ENCODE measurements around the gene ARHGAP23. TPM values are rescaled to one million over a fixed set of nuclear protein-coding genes. Genes with fewer than 3 reads are reported as not detected.

The ARHGAP23 gene
- total and polyA plus RNA-seq, 2 donors (not counting 1 experiment from before 2014, with no cell fraction given): 28.1 to 41.1 TPM

DNA sequence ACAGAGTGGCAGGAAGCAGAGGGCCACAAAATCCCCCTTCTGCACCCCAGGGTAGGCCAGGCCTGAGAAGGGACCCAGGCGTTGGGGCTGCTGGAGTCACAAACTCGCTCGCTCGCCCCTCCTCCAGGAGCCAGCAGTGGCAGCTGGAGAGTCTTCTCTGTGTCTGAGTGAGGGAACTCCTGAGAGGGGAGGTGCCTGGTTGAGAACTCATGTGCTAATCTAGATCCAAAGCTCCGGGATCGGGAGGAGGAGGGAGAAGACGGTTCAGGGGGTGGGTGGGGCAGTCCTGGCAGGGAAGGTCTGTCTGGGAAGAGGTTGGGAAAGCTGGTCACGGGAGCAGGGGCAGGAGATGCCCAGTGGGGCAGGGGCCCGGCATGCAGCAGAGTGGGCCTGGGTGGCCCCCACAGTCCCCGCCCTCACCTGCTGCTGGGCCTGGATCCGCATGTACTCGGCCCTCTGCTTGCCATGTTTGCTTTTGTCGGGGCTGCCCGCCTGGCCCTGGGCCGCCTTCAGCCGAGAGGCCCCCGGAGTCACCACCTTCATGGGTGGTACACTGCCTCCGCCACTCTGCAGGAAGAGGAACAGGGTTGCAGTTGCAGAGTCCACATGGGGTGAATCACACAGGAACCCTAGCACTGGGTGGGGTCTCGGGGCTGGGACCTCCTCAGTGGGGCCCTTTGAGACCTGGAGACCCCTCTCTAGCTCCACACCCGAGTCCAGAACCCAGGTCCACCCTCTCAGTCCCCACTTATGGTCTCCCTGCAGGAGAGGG lies 115.3 kb downstream of the ARHGAP23 start:
- TF ChIP-seq, protein P1, sequence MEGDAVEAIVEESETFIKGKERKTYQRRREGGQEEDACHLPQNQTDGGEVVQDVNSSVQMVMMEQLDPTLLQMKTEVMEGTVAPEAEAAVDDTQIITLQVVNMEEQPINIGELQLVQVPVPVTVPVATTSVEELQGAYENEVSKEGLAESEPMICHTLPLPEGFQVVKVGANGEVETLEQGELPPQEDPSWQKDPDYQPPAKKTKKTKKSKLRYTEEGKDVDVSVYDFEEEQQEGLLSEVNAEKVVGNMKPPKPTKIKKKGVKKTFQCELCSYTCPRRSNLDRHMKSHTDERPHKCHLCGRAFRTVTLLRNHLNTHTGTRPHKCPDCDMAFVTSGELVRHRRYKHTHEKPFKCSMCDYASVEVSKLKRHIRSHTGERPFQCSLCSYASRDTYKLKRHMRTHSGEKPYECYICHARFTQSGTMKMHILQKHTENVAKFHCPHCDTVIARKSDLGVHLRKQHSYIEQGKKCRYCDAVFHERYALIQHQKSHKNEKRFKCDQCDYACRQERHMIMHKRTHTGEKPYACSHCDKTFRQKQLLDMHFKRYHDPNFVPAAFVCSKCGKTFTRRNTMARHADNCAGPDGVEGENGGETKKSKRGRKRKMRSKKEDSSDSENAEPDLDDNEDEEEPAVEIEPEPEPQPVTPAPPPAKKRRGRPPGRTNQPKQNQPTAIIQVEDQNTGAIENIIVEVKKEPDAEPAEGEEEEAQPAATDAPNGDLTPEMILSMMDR (conservative IDR thresholded peaks at IDR 0.05 in 1 of 2, IDR thresholded peaks at IDR 0.05 in 1 of 2; ENCODE audit: low read depth in 1 of 2, low read length in 2 of 2): no peak
- TF ChIP-seq EZH2 (IDR thresholded peaks at IDR 0.05; ENCODE audit: low read length, missing control alignments): no peak
- peaks cover 3% of the 10 kb centered on the region for H3K27me3 ChIP-seq (ENCODE audit: control insufficient read depth, insufficient read depth, low read length)

DNA sequence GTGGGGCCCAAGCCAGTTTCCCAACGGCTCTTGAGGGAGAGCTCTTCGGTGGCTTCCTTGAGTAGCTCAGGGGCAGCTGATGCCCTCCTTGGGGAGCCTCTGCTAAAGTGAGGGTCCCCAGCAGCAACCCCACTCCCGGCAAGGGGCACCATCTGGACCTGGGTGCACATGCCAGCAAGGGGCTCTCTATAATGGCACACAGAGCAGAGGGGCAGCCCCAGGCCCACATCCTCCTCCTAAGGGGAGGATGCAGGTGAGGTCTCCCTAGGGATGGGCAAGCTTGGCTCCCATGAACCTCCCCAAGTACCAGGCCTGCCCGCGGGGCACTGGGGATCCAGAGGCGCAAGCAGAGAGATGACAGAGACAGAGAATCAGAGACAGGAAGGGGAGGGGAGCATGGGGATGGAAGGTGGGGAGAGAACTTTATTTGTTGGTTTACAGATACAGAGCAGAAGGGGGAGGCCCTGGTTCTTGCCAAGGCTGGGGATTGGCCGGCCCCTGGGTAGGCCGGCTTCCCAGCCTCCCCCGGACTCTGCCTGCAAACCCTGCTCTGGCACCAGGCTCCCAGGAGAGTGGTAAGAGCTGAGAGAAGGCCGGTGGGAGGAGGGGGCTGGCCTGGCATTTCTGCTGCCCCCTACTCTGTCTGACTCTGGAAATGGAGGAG lies 116.0 kb downstream of the ARHGAP23 start:
- Histone ChIP-seq H3K4me1 (ENCODE audit: control insufficient read depth, extremely low read depth, insufficient read depth, low read length) (no peaks in the 10 kb centered on the region), H3K4me2 (ENCODE audit: extremely low read depth, insufficient read depth, low read length) (no peak overlapping the region), H3K9ac (ENCODE audit: insufficient read depth, low read length) (no peak overlapping the region), H3K79me2 (ENCODE audit: control insufficient read depth, insufficient read depth, low read length) (no peaks in the 10 kb centered on the region), H3K27ac (ENCODE audit: insufficient read depth, low read length) (no peak overlapping the region), H4K20me1 (ENCODE audit: control insufficient read depth, extremely low read depth, insufficient read depth, low read length) (no peaks in the 10 kb centered on the region), H3K36me3 (ENCODE audit: control insufficient read depth, insufficient read depth, low read length) (no peaks in the 10 kb centered on the region), H3K27me3 (ENCODE audit: control insufficient read depth, insufficient read depth, low read length) (peaks cover 3% of the 10 kb centered on the region), H3K9me3 (ENCODE audit: control insufficient read depth, insufficient read depth, low read depth, low read length) (no peaks in the 10 kb centered on the region), H3K4me3 (replicated peaks in 1 of 4; ENCODE audit: control extremely low read depth in 1 of 4, insufficient read depth in 1 of 4, low read depth in 3 of 4, low read length in 4 of 4) (no peak overlapping the region), H2AFZ (ENCODE audit: low read length) (no peak overlapping the region)
- no peak for TF ChIP-seq EZH2 (IDR thresholded peaks at IDR 0.05; ENCODE audit: low read length, missing control alignments)
- TF ChIP-seq, protein P1 (conservative IDR thresholded peaks at IDR 0.05 in 1 of 2, IDR thresholded peaks at IDR 0.05 in 1 of 2; ENCODE audit: low read depth in 1 of 2, low read length in 2 of 2): no peak
- no peak for DNase-seq (ENCODE audit: low read depth in 2 of 2)

More for the DNA sequence above, 115.3 kb downstream of the ARHGAP23 start:
- Histone ChIP-seq H3K4me1 (ENCODE audit: control insufficient read depth, extremely low read depth, insufficient read depth, low read length) (no peaks in the 10 kb centered on the region), H3K36me3 (ENCODE audit: control insufficient read depth, insufficient read depth, low read length) (no peaks in the 10 kb centered on the region), H2AFZ (ENCODE audit: low read length) (no peak overlapping the region), H3K9ac (ENCODE audit: insufficient read depth, low read length) (no peak overlapping the region), H3K4me3 (replicated peaks in 1 of 4; ENCODE audit: control extremely low read depth in 1 of 4, insufficient read depth in 1 of 4, low read depth in 3 of 4, low read length in 4 of 4) (no peak overlapping the region), H3K27ac (ENCODE audit: insufficient read depth, low read length) (no peak overlapping the region), H3K79me2 (ENCODE audit: control insufficient read depth, insufficient read depth, low read length) (no peaks in the 10 kb centered on the region), H3K4me2 (ENCODE audit: extremely low read depth, insufficient read depth, low read length) (no peak overlapping the region), H3K9me3 (ENCODE audit: control insufficient read depth, insufficient read depth, low read depth, low read length) (no peaks in the 10 kb centered on the region), H4K20me1 (ENCODE audit: control insufficient read depth, extremely low read depth, insufficient read depth, low read length) (no peaks in the 10 kb centered on the region)
- DNase-seq (ENCODE audit: low read depth in 2 of 2): no peak

DNA sequence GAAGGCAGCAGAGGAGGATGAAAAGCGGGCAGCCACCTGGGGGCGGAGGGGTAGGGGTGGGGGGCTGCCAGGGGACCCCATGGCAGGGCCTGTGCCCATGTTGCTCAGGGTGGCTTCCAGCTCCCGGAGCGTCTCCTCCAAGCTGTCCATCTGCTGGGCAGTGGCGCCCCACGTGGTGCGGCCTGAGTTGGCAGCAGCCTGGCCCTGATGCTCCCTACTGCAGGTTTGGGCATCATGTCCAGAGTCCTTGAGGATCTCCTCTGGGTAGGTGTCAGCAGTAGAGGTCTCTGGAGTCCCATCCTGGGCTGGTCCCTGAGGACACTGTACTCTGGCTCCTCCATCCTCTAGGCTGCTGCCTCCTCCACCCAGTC lies 116.6 kb downstream of the ARHGAP23 start:
- Histone ChIP-seq H3K79me2 (ENCODE audit: control insufficient read depth, insufficient read depth, low read length) (no peaks in the 10 kb centered on the region), H3K27me3 (ENCODE audit: control insufficient read depth, insufficient read depth, low read length) (peaks cover 3% of the 10 kb centered on the region), H3K36me3 (ENCODE audit: control insufficient read depth, insufficient read depth, low read length) (no peaks in the 10 kb centered on the region), H3K4me3 (replicated peaks in 1 of 4; ENCODE audit: control extremely low read depth in 1 of 4, insufficient read depth in 1 of 4, low read depth in 3 of 4, low read length in 4 of 4) (no peak overlapping the region), H4K20me1 (ENCODE audit: control insufficient read depth, extremely low read depth, insufficient read depth, low read length) (no peaks in the 10 kb centered on the region), H3K4me1 (ENCODE audit: control insufficient read depth, extremely low read depth, insufficient read depth, low read length) (no peaks in the 10 kb centered on the region), H2AFZ (ENCODE audit: low read length) (no peak overlapping the region), H3K4me2 (ENCODE audit: extremely low read depth, insufficient read depth, low read length) (no peak overlapping the region), H3K9ac (ENCODE audit: insufficient read depth, low read length) (no peak overlapping the region), H3K9me3 (ENCODE audit: control insufficient read depth, insufficient read depth, low read depth, low read length) (no peaks in the 10 kb centered on the region), H3K27ac (ENCODE audit: insufficient read depth, low read length) (no peak overlapping the region)
- no peak for DNase-seq (ENCODE audit: low read depth in 2 of 2)
- TF ChIP-seq, protein P1 (conservative IDR thresholded peaks at IDR 0.05 in 1 of 2, IDR thresholded peaks at IDR 0.05 in 1 of 2; ENCODE audit: low read depth in 1 of 2, low read length in 2 of 2): no peak
- TF ChIP-seq EZH2 (IDR thresholded peaks at IDR 0.05; ENCODE audit: low read length, missing control alignments): no peak
